ENCODE measurements around the gene VWC2.

GRCh38 chr7:49866910-49867309 is 93.5 kb downstream of the VWC2 start:
- TF ChIP-seq CTCF (IDR thresholded peaks at IDR 0.05) (no peak), POLR2A (IDR thresholded peaks at IDR 0.05) (no peak), EP300 (IDR thresholded peaks at IDR 0.05) (no peak)

Measured in ovary (tissue), 3 donors.